ENCODE measurements around the gene PAGE2B. TPM values are rescaled to one million over a fixed set of nuclear protein-coding genes. Genes with fewer than 3 reads are reported as not detected.

Gene PAGE2B
- total and polyA plus RNA-seq, 10 of the 15 experiments (the other 5 are each of a cell fraction or from before 2014, with no cell fraction given): 0.22 to 0.65 (median 0.32) TPM; not detected in 7

DNA sequence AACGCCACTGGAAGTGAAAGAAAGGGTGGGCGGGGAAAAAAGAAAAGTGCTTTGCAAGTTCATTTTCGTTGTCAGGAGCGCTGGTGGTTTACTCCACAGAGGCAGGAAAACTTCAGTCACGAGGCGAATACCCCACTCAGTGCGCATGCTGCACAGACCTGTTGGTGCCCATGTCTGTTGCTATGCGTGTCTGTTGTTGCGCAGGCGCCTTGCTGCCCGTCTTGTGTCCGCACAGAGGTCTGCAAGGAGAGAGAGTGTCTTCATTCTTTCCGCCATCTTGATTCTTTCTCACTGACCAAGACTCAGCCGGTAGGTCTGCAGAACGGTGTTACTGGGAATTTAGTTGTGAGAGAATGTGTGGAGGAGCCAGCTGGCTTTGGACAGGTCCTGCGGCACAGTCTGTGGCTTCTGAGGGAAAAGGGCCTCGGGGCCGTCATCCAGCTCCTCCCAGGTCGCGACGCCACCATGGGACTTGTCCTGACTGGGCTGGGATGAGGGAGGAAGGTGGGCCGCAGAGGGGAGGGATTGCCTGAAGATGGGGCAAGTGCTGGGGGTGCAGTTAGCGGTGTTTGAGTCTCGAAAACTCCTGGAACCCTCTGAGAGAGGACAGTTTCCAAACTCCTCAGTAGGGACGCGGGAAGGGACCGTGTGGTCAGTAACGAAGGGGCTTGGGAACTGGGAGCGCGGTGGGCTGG lies 14.1 kb downstream of the PAGE2B start, which contains the start of gene PAGE2 (continued):
- TF ChIP-seq, protein P1, sequence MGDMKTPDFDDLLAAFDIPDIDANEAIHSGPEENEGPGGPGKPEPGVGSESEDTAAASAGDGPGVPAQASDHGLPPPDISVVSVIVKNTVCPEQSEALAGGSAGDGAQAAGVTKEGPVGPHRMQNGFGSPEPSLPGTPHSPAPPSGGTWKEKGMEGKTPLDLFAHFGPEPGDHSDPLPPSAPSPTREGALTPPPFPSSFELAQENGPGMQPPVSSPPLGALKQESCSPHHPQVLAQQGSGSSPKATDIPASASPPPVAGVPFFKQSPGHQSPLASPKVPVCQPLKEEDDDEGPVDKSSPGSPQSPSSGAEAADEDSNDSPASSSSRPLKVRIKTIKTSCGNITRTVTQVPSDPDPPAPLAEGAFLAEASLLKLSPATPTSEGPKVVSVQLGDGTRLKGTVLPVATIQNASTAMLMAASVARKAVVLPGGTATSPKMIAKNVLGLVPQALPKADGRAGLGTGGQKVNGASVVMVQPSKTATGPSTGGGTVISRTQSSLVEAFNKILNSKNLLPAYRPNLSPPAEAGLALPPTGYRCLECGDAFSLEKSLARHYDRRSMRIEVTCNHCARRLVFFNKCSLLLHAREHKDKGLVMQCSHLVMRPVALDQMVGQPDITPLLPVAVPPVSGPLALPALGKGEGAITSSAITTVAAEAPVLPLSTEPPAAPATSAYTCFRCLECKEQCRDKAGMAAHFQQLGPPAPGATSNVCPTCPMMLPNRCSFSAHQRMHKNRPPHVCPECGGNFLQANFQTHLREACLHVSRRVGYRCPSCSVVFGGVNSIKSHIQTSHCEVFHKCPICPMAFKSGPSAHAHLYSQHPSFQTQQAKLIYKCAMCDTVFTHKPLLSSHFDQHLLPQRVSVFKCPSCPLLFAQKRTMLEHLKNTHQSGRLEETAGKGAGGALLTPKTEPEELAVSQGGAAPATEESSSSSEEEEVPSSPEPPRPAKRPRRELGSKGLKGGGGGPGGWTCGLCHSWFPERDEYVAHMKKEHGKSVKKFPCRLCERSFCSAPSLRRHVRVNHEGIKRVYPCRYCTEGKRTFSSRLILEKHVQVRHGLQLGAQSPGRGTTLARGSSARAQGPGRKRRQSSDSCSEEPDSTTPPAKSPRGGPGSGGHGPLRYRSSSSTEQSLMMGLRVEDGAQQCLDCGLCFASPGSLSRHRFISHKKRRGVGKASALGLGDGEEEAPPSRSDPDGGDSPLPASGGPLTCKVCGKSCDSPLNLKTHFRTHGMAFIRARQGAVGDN (IDR thresholded peaks at IDR 0.05): no peak
- no peak for TF ChIP-seq SUPT20H (IDR thresholded peaks at IDR 0.05; ENCODE audit: borderline replicate concordance, control insufficient read depth, low read depth, low read length)

DNA sequence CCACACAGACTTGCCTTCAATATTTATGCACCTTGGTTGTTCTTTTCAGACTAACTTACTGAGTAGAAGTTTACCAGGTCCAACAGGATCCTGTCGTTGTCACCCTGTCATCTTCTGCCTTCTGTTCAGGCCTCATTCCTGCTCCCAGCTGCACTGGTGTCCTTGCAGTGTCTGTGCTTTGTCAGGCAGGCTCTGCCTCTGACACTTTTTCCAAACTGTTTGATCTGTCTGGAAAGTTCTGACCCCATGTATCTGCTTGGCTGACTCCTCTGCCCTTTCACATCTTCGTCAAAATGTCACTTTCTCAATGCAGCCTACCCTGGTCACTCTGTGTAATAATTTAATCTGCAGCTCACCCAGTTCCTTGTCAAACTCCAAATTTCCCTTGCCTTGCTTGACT lies 23.9 kb downstream of the PAGE2B start:
- Histone ChIP-seq H3K79me2 (ENCODE audit: control insufficient read depth, insufficient read depth, low read length) (no peaks in the 10 kb centered on the region), H3K4me2 (ENCODE audit: control insufficient read depth, insufficient read depth) (no peak overlapping the region), H3K27me3 (replicated peaks in 1 of 2; ENCODE audit: control insufficient read depth in 2 of 2, insufficient read depth in 2 of 2, low read length in 1 of 2) (no peaks in the 10 kb centered on the region), H3K27ac (ENCODE audit: control insufficient read depth, insufficient read depth) (no peak overlapping the region), H3K36me3 (ENCODE audit: control insufficient read depth in 2 of 2, insufficient read depth in 2 of 2, low read length in 1 of 2) (no peaks in the 10 kb centered on the region), H4K20me1 (ENCODE audit: control insufficient read depth, insufficient read depth) (no peaks in the 10 kb centered on the region), H3K9me3 (replicated peaks; ENCODE audit: control insufficient read depth, insufficient read depth, low read length) (no peaks in the 10 kb centered on the region), H3K4me3 (no peak overlapping the region), H3K9ac (ENCODE audit: control insufficient read depth, insufficient read depth, low read length) (no peak overlapping the region), H3K4me1 (ENCODE audit: control insufficient read depth, insufficient read depth, low read length) (no peaks in the 10 kb centered on the region), H2AFZ (ENCODE audit: control insufficient read depth, low read depth, low read length) (no peak overlapping the region)
- POLR2A ChIA-PET: no interaction called here
- TF ChIP-seq SIX5 (IDR thresholded peaks at IDR 0.05; ENCODE audit: low read depth, low read length, severe bottlenecking): no peak
- TF ChIP-seq YY1 (IDR thresholded peaks at IDR 0.05; ENCODE audit: low read depth, low read length): no peak
- TF ChIP-seq TARDBP (IDR thresholded peaks at IDR 0.05; ENCODE audit: borderline replicate concordance): no peak
- TF ChIP-seq MTA2 (IDR thresholded peaks at IDR 0.05; ENCODE audit: low read depth): no peak
- TF ChIP-seq, protein P2, sequence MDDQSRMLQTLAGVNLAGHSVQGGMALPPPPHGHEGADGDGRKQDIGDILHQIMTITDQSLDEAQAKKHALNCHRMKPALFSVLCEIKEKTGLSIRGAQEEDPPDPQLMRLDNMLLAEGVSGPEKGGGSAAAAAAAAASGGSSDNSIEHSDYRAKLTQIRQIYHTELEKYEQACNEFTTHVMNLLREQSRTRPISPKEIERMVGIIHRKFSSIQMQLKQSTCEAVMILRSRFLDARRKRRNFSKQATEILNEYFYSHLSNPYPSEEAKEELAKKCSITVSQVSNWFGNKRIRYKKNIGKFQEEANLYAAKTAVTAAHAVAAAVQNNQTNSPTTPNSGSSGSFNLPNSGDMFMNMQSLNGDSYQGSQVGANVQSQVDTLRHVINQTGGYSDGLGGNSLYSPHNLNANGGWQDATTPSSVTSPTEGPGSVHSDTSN (IDR thresholded peaks at IDR 0.05; ENCODE audit: insufficient replicate concordance, low read depth, low read length): no peak
- no peak for TF ChIP-seq ZZZ3 (IDR thresholded peaks at IDR 0.05; ENCODE audit: control insufficient read depth, insufficient read length, low read depth)
- CTCF ChIA-PET: no interaction called here
- in situ Hi-C loops (cut with MboI) (no loop called here), intact Hi-C loops (cut with micrococcal nuclease; ENCODE audit: unreplicated experiment) (no loop called here)
- RAD21 ChIA-PET (ENCODE audit: unreplicated experiment): no interaction called here
- DNase-seq (ENCODE audit: low read depth, low spot score) (no peak), ATAC-seq (no peak), FAIRE-seq (no peak)
- no TSS peak for BruUV-seq (replicated peaks)
- 0% methylated on average over 2 of the region's 2 CpGs for WGBS (ENCODE audit: insufficient coverage, insufficient replicate concordance, low lambda C conversion rate, missing lambda C conversion rate)
- SMC1A ChIA-PET (ENCODE audit: uncharacterized antibody, unreplicated experiment): no interaction called here

Data from GM12878 (cell line).